RPMI8226 (cell line): Measurements from ENCODE around the gene RNU1-4.
"Not testable (repeated sequence)": the region's sequence is repeated elsewhere in the genome, so short reads cannot be mapped to it uniquely, and the experiment has no call there.

Experiments
- DNase-seq: peaks from one replicate; pipeline ENCODE4 v3.0.0-alpha.2; 2015

The RNU1-4 gene

DNA sequence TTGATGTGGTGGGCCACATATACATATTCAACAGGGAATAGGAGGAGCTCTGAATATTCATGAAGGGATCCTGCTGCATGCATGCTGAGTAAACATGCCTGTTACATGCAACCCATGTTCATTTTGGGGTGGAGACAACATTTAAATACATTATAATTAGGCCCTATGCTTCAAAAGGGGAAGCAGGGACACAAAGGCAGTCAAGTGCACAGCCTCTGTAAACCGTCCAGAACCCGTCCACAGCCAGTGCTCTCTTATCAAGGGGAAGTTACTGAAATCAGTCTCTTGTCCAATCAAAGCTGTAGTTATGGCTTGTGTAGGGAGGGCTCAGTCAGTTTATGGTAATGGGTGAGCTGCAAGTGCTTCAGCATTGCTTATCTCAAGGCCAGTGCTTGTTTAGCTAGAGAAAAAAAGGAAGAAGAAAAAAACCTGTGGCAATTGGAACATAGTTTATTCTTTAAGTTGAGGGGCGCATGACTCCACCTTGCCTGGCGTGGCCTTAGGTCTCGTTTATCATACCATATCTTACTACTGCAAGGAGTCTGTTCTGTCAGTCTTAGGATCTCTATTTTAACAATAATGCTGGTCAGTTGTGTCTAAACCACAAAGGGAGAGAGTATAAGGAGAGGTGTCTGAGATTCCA lies 7.9 kb upstream of the RNU1-4 start:
- not testable (repeated sequence) for DNase-seq

DNA sequence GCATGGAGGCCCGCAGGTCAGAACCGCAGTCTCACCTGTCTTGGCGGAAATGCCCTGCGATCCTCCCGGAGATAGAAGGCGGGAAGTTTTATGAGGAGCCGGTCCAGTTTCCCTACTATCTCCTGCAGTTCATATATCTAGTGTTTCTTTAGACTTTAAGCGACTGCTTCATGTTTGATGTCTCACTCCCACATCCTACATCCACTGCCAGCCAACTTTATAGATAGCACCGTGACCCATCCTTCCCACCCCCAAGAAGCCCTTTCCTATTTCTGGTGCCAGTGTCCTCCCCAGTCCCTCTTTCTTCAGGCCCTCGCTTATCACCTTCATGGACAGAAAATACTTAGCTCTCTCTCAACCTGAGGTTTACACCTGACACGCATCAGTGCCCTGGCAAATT lies 914 bp downstream of the RNU1-4 start:
- not testable (repeated sequence) for DNase-seq

DNA sequence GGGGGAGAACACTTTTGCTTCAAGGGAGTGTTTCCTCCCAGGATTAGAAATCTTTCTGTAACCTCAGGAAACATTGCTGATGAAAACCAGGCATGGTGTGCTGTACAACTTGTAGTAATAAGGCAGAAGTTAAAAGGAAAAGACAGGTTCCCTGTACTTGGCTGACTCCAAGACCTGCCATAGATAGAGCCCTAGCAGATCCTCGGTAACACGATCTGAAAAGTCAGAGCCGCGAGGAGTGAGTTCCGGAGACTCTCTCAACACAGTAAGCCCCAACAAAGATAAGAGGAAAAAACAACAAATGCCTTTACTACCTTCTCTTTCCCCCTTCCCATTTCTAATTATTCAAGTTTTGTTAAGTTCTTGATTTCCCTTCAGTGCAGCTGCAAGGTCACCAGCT lies 7.3 kb downstream of the RNU1-4 start:
- not testable (repeated sequence) for DNase-seq

DNA sequence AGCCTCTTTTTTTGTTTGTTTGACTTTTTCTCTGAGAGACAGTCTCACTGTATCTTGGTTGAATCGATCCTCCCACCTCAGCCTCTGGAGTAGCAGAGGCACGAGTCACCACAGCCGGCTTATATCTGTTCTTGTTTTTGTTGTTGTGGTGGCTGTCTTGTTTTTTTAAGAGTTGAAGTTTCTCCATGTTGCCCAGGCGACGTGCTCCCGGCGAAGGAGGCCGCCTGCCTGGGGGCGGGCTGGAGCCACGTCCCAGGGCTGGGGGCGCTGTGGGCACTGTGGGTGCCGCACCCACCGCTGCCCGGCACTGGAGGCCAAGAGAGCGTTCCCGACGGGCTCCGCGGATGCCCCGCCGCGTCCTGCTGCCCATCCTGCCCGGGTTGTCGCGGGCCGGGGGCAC lies 8.4 kb downstream of the RNU1-4 start:
- DNase-seq, result not testable (repeated sequence)

DNA sequence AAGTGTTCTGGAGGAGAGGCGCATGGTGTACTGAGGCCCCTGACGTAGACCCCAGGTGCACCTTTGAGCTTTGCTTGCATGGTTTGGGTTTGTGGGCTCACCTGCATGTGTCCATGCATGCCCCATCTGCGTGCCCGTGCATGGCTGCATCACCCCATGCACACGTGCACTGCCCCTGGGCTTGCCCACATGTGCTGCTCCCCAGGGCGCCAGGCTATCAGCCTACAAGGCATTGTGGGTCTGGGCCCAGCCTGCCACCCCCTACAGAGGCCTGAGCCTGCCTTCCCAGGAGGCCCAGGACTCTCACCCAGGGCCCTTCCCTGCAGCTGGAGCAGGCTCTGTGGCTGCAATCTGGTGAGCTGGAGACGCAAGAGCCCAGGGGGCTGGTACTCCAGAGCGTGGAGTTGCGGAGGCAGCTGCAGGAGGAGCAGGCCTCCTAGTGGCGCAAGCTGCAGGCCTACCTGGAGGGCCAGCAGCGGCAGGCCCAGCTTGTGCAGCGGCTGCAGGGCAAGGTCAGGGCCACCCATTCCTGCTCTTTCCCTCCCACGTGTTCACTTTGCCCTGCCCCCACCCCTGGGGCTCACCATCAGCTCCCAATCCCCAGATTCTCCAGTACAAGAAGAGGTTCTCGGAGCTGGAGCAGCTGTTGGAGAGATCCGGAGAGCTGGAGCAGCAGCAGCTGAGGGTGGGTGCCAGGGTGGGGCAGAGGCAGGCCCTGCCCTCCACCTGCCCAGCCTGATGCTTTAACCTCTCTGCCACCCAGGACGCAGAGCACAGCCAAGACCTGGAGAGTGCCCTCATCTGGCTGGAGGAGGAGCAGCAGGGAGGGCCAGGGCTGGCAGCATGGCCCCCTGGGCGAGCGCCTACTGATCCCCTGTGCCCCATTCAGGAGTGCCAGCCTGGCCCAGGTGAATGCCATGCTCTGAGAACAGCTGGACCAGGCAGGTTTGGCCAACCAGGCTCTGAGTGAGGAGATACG lies 9.9 kb downstream of the RNU1-4 start:
- not testable (repeated sequence) for DNase-seq

DNA sequence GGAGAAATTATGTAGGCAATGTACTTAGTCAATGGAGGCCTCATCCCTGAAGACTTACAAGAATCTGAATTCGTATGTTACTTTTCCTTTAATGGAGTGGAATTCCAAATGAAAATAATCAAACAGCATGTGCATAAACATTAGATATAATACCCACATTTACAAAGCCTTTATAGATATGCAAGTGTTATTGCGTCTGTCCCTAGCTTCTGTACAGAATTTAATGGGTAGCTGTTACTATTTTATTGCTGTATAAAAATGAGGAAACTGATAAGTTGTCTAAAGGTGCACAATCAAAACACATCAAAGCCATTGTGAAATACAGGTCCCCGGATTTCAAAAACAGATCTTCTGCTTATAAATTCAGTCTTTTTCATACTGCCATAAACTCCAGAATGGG lies 12.5 kb downstream of the RNU1-4 start:
- not testable (repeated sequence) for DNase-seq

DNA sequence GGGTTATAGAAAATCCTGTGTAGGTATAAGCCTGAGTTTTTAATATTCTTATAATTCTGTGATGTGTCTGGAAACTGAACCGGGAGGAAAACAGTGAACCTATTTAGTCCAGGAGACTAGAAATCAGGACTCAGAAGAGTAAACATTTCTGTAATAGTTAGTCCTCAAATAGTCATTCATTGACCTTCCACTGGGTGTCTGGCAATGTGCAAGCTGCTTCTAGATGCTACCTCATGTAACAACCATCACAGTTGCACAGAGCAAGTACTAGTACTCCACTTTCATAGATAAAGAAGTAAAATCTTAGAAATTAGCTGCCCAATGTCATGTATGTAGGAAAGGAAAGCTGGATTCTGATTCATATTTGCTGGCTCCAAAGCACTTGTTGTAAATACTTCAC lies 15.1 kb downstream of the RNU1-4 start:
- not testable (repeated sequence) for DNase-seq

- not testable (repeated sequence) for DNase-seq
These were observed 15.6 kb downstream of the RNU1-4 start for GRCh38 chr1:16755932-16756331.

GRCh38 chr1:16757574-16757973 lies 17.3 kb downstream of the RNU1-4 start:
- DNase-seq, result not testable (repeated sequence)

- not testable (repeated sequence) for DNase-seq
These were observed 17.7 kb downstream of the RNU1-4 start for GRCh38 chr1:16758060-16758459.

GRCh38 chr1:16759041-16759493 lies 18.8 kb downstream of the RNU1-4 start:
- DNase-seq, result not testable (repeated sequence)

DNA sequence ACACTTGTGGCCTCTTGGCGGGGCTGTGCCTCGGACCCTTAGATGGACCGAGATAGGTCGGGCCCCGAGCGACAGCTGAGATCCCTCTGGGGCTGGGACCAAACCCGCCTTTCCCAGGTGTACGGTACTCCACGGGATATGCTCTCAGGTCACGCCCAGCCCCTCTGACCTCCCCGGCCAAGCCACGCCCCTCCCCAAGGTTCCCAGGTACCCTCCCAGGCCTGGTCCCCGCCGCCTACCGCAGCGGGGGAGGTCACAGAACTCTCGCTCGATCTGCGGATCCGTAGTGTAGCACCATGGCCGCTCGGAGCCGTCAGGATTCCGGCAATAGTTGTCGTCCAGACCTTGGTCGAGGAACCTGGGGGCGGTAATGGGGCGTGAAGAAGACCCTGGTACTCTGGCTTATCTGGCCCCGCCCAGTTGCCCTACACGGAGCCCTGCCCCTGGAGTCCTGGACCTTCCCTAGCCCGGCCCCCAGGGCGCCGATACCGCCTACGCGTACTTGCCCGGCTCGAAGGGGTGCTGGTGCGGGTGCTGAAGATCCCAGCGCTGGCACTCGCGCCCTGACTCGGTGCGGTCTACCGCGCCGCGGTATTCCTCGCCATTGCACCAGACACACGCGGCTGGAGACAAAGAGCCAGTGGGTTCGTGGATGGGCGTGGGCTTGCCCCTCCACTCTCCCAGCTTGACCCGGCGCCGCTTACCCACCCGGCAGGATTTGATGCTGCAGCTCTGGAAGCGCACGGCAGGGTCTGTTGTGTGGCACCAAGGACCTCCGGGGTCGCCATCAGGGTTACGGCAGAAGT lies 19.5 kb downstream of the RNU1-4 start:
- not testable (repeated sequence) for DNase-seq

- DNase-seq, result not testable (repeated sequence)
These were observed 20.1 kb downstream of the RNU1-4 start for GRCh38 chr1:16760456-16760765.

DNA sequence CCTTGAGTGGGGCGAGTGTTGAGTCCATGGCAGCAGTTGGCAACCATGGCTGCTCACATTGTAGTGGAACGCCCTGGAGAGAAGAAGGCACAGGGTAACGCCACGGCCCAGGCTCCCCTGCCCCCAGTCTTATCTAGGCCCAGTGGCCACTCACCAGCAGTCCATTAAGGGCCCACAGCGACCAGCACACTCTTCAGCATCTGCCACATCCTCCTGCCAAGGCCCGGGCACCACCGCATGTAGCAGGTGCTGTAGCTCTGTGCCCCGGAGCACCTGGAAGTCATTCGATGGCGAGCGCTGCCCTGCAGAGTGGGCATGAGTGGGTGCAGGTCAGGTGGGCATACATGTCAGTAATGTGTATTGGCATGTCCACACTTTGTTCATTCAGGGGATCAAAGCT lies 20.5 kb downstream of the RNU1-4 start:
- DNase-seq, result not testable (repeated sequence)

DNA sequence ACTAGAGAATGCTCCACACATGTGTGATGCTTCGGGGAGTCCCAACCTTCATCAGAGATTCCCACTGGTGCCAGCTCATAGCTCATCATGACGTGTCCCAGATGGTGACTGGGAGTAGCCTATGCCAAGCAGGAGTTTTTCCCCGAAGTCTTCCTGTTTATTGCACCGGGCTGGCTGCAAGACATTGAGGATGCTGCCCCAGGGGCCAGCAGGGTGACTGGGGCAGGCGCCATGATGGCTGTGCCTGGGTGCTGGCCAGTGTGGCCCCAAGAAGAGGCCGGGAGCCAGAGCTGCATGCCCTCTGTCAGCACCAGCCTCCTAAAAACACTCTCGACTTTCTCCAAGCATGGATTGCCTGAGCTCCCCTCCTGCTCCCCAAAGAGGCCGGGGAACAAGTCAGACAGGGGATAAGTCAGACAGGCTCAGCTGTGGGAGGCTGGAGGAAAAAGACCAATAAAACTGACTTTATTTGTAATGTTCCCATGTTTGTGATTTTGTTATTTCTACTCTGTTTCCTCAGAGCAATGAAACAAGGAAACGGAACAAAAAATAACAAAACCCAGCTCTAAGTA lies 24.0 kb downstream of the RNU1-4 start:
- not testable (repeated sequence) for DNase-seq

GRCh38 chr1:16764820-16765655 lies 24.7 kb downstream of the RNU1-4 start:
- DNase-seq, result not testable (repeated sequence)

DNA sequence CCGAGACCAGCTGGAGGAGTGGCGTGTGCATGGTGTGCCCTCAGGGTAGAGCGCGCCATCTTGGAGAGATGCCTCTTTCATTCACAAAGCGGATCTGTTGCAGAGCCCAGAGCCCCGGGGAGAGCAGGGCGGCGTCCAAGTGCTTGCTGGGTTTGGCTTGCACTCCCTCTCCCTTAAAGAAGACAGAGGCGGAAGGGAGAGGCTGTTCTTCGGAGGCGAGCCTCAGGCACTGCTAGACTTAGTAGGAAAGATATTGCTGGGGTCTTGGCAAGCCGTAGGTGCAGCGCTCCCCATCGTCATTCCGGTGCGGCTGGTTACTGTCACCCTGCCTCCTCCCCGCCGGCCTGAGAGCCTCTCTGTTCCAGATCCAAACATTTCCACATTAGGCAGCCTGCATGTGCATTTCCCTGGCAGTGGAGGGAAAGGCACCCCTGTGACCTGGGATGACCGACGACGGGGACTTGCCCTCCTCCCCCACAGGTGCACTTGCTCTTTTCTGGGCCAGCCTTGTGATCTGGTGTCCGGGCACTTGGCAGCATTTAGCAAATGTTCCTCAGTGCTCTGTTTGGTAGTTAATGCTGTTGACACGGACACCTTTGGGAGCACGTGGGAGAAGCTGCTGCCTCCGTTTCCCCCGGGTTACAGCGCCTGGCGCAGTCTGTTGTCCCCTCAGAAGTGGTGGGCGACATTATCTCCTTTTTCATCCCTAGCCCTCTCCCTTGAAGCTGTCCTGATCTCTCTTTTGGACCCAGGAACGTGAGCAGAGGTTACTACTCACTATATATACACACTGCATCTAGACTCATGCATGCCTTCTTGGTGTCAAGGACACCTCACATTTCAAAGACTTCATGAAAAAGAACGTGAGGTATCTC lies 25.7 kb downstream of the RNU1-4 start:
- not testable (repeated sequence) for DNase-seq

DNA sequence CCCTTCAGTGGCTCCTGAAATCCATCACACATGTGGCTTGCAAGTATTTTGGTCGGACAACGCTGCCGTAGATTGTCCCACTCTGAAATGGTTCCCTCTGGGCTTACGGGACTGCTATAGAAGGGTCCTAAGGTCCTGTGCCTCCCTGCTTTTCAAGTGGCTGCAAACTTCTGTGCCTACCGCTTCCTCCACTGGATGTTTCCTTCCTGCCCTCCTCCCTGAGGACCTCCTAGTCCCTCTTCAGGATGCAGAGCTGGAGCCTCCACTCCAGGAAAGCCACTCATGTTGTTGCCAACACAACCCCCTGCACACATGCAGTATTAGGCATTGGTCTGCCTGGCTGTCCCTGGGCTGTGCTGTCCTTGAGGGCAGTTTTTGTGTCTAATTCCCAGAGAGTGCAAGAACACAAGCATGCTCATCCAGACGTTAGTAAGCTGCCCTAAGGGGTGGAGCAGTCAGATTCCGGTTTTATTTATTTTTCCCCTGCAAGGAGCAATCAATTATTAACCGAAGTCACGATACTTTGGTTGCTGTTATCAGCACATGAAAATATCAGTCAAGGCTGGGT lies 26.5 kb downstream of the RNU1-4 start:
- not testable (repeated sequence) for DNase-seq

DNA sequence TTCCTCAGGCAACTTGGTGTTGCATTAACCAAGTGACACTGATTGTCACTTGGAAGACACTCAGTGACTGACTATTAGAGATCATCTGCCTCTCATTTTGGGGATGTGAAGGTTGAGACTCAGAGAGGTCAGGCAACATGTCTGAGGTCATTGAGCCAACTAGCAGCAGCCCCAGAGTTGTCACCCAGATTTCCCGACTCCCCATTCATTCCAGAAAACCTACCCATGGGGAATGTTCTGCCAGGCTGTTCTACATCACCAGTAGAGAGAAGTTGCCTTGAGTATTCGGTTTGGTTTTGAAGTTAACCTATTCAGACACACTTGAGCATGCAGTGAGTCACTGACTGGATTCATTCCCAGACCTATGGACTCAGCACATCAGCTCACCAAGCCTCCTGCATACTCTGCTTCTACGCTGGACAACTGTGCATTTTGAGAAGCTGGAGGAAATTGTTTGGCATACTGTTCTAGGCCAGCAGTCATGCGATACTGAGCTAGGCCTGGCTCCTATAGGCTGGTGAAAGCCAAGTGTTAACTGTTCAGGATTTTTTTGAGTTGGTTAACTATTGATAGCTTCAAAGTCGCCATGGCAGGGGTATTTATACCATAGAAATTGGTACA lies 29.9 kb downstream of the RNU1-4 start:
- DNase-seq, result not testable (repeated sequence)
